Type B pancreatic cell (in vitro differentiated cells): ENCODE data around the gene REV3L. TPM values are rescaled to one million over a fixed set of nuclear protein-coding genes. Genes with fewer than 3 reads are reported as not detected.

Experiments used
- DNase-seq: peaks from one replicate; pipeline ENCODE4 v3.0.0; 2021; ENCODE audit warnings: mixed read lengths; ENCODE audit not compliant: unreplicated experiment; ENCODE audit errors: extremely low spot score
- H3K27ac Mint-ChIP-seq: 2 replicates; pipeline ENCODE4 v1.8.0; 2021; ENCODE audit warnings: mild to moderate bottlenecking, mixed read lengths
- H3K27me3 Mint-ChIP-seq: 2 replicates; pipeline ENCODE4 v1.8.0; 2021; ENCODE audit warnings: mixed read lengths
- H3K36me3 Mint-ChIP-seq: 2 replicates; pipeline ENCODE4 v1.8.0; 2021; ENCODE audit warnings: mixed read lengths
- H3K4me1 Mint-ChIP-seq: one replicate; pipeline ENCODE4 v1.8.0; 2021; ENCODE audit warnings: mixed read lengths; ENCODE audit not compliant: unreplicated experiment
- H3K4me3 Mint-ChIP-seq: 2 replicates; pipeline ENCODE4 v1.8.0; 2021; ENCODE audit warnings: mild to moderate bottlenecking, mixed read lengths
- H3K9me3 Mint-ChIP-seq: 2 replicates; pipeline ENCODE4 v1.8.0; 2021; ENCODE audit warnings: mixed read lengths
- total RNA-seq: library from RNA; stranded (reverse); gene quantifications from 2 replicates; pipeline ENCODE4 v1.2.1, GENCODE V29; 2021; ENCODE audit warnings: low replicate concordance
- TF ChIP-seq, protein P1 (sequence below): fragments of 200-600 bp; sonication (generic); conservative IDR thresholded peaks from 2 replicates; pipeline ENCODE4 v1.5.0; 2021; ENCODE audit warnings: antibody characterized with exemption, mild to moderate bottlenecking

The REV3L gene
- total RNA-seq, 1 donor from 2014 or later, result 34.4 TPM

DNA sequence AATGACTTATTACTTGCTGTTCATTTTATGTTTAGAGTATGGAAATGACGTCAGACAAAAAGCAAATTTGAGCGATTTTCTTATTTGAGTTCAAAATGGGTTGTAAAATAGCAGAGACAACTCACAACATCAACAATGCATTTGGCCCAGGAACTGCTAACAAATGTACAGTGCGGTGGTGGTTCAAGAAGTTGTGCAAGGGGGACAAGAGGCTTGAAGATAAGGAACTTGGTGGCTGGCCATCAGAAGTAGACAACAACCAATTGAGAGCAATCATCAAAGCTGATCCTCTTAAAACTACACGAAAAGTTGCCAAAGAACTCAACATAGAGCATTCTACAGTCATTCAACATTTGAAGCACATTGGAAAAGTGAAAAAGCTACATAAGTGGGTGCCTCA, 43.8 kb downstream of the REV3L start:
- Mint-ChIP-seq H3K4me1 (no peaks in the 10 kb centered on the region), H3K36me3 (peaks cover 24% of the 10 kb centered on the region), H3K9me3 (peaks cover 8% of the 10 kb centered on the region), H3K27me3 (no peaks in the 10 kb centered on the region), H3K27ac (no peak overlapping the region), H3K4me3 (no peak overlapping the region)
- DNase-seq, result no peak
- TF ChIP-seq, protein P1, sequence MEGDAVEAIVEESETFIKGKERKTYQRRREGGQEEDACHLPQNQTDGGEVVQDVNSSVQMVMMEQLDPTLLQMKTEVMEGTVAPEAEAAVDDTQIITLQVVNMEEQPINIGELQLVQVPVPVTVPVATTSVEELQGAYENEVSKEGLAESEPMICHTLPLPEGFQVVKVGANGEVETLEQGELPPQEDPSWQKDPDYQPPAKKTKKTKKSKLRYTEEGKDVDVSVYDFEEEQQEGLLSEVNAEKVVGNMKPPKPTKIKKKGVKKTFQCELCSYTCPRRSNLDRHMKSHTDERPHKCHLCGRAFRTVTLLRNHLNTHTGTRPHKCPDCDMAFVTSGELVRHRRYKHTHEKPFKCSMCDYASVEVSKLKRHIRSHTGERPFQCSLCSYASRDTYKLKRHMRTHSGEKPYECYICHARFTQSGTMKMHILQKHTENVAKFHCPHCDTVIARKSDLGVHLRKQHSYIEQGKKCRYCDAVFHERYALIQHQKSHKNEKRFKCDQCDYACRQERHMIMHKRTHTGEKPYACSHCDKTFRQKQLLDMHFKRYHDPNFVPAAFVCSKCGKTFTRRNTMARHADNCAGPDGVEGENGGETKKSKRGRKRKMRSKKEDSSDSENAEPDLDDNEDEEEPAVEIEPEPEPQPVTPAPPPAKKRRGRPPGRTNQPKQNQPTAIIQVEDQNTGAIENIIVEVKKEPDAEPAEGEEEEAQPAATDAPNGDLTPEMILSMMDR, result no peak

DNA sequence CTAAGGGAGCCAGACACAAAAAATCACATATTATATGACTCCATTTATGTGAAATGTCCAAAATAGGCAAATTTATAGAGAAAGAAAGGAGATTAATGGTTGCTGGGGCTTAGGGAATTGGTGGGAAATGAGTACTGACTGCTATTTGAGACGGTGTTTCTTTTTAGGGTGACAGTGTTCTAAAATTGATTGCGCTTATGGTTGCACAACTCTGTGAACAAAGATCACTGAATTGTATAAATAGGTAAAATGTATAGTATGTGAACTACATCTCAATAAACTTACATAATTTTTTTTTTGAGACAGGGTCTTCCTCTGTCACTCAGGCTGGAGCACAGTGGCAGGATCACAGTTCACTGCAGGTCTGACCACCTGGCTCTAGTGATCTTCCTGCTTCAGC, 45.4 kb downstream of the REV3L start:
- peaks cover 2% of the 10 kb centered on the region for H3K4me1 Mint-ChIP-seq
- H3K4me3 Mint-ChIP-seq, result no peak overlapping the region
- TF ChIP-seq, protein P1, result no peak
- no peak overlapping the region for H3K27ac Mint-ChIP-seq
- no peak for DNase-seq
- H3K9me3 Mint-ChIP-seq, result peaks cover 4% of the 10 kb centered on the region
- H3K27me3 Mint-ChIP-seq, result no peaks in the 10 kb centered on the region
- H3K36me3 Mint-ChIP-seq, result peaks cover 26% of the 10 kb centered on the region

DNA sequence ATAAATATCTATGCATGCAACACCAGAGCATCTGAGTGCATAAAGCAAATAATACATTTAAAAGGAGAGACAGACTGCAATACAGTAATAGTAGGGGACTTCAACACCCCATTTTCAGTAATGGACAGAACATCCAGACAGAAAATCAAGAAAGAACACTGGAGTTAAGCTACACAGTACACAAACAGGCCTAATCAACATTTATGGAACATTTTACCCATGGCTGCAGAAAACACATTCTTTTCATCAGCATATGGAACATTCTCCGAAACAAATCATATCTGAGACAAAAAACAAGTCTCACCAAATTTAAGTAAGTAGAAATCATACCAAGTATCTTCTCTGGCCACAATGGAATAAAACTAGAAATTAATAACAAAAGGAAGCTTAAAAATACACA, 50.5 kb downstream of the REV3L start:
- TF ChIP-seq, protein P1, result no peak
- Mint-ChIP-seq H3K27ac (no peak overlapping the region), H3K36me3 (peaks cover 51% of the 10 kb centered on the region), H3K9me3 (peaks cover 13% of the 10 kb centered on the region), H3K4me3 (no peak overlapping the region), H3K4me1 (peaks cover 16% of the 10 kb centered on the region), H3K27me3 (no peaks in the 10 kb centered on the region)
- no peak for DNase-seq

DNA sequence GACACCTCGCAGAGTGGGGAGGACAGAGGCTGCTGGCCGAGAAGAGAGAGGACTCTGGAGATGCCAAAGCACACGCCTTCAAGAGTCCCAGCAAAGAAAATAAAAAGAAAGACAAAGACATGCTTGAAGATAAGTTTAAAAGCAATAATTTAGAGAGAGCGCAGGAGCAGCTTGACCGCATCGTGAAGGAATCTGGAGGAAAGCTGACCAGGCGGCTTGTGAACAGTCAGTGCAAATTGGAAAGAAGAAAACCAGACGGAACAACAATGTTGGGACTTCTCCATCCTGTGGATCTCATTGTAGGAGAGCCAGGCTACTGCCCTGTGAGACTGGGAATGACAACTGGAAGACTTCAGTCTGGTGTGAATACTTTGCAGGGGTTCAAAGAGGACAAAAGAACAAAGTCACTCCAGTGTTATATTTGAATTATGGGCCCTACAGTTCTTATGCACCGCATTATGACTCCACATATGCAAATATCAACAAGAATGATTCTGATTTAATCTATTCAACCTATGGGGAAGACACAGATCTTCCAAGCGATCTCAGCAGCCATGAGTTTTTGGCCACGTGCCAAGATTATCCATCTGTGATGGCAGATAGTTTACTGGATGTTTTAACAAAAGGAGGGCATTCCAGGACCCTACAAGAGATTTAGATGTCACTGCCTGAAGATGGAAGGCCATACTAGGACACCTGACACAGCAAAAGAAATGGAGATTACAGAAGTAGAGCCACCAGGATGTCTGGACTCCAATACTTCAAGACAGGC, 52.2 kb downstream of the REV3L start:
- peaks cover 12% of the 10 kb centered on the region for H3K9me3 Mint-ChIP-seq
- peaks cover 48% of the 10 kb centered on the region for H3K36me3 Mint-ChIP-seq
- peaks cover 16% of the 10 kb centered on the region for H3K4me1 Mint-ChIP-seq
- no peak overlapping the region for H3K27ac Mint-ChIP-seq
- TF ChIP-seq, protein P1, result no peak
- DNase-seq, result no peak
- no peak overlapping the region for H3K4me3 Mint-ChIP-seq
- no peaks in the 10 kb centered on the region for H3K27me3 Mint-ChIP-seq

DNA sequence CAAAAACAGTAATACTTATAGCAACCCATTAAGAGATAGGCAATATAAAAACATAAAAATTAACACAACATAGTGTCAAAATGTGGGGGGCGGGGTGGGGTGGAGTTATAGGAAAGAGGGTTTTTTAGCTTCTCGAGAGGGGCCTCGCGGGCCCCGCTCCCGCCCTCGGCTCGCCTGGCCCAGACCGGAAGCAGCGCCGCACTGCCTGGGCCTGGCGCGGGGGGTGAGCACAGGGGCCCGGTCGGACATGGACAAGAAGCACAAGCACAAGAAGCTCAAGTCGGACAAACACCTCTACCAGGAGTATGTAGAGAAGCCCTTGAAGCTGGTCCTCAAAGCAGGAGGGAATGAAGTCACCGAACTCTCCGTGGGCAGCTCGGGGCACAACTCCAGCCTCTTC, 53.4 kb downstream of the REV3L start:
- TF ChIP-seq, protein P1, result no peak
- Mint-ChIP-seq H3K4me1 (peaks cover 20% of the 10 kb centered on the region), H3K9me3 (peaks cover 9% of the 10 kb centered on the region), H3K36me3 (peaks cover 52% of the 10 kb centered on the region), H3K27ac (no peak overlapping the region), H3K4me3 (no peak overlapping the region), H3K27me3 (no peaks in the 10 kb centered on the region)
- DNase-seq, result no peak
